Upper lobe of left lung (tissue), 4 donors: ENCODE results near the gene KIF18A.

Experiments used
- CTCF ChIP-seq, 6 experiments: fragments of 450-650 bp in 4 of 6; fragments of 200-600 bp in 2 of 6; sonication (generic) in 2 of 6; IDR thresholded peaks; one replicate each; pipeline ENCODE4 v1.5.1; 2016 to 2019; ENCODE audit warnings: antibody characterized with exemption in 6 of 6
- EP300 ChIP-seq, 4 donors: sonication (generic); formaldehyde crosslinking; IDR thresholded peaks; one replicate each; pipeline ENCODE4 v1.5.1; 2017; ENCODE audit warnings: antibody characterized with exemption in 4 of 4, control low read depth in 2 of 4
- POLR2A ChIP-seq, 4 donors: fragments of 450-650 bp; IDR thresholded peaks; one replicate each; pipeline ENCODE4 v1.5.1; 2016 to 2017; ENCODE audit warnings: antibody characterized with exemption in 4 of 4, mild to moderate bottlenecking in 2 of 4
- POLR2AphosphoS5 ChIP-seq, 2 donors: sonication (generic); formaldehyde crosslinking; IDR thresholded peaks; one replicate each; pipeline ENCODE4 v1.5.1; 2017; ENCODE audit warnings: antibody characterized with exemption in 2 of 2

GRCh38 chr11:28017816-28018215 lies 90.1 kb downstream of the KIF18A start:
- TF ChIP-seq CTCF (IDR thresholded peaks at IDR 0.05): no peak
- no peak for TF ChIP-seq POLR2AphosphoS5 (IDR thresholded peaks at IDR 0.05)
- TF ChIP-seq POLR2A (IDR thresholded peaks at IDR 0.05): no peak
- no peak for TF ChIP-seq EP300 (IDR thresholded peaks at IDR 0.05)
